Measurements from ENCODE around the gene SCN3A.

DNA sequence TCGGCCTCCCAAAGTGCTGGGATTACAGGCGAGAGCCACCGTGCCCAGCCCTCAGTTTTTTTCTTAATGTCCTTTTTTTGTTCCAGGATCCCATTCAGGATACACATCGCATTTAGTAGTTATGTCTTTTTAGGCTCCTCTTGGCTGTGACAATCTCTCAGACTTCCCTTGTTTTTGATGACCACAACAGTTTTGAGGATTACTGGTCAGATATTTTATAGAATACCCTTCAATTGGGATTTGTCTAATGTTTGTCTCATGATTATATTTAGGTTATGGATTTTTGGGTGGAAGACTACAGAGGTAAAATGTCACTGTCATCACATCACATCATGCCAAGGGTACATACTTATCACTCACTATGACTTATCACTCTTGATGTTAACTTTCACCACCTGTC, 46.7 kb downstream of the SCN3A start:
- TF ChIP-seq, protein P1, sequence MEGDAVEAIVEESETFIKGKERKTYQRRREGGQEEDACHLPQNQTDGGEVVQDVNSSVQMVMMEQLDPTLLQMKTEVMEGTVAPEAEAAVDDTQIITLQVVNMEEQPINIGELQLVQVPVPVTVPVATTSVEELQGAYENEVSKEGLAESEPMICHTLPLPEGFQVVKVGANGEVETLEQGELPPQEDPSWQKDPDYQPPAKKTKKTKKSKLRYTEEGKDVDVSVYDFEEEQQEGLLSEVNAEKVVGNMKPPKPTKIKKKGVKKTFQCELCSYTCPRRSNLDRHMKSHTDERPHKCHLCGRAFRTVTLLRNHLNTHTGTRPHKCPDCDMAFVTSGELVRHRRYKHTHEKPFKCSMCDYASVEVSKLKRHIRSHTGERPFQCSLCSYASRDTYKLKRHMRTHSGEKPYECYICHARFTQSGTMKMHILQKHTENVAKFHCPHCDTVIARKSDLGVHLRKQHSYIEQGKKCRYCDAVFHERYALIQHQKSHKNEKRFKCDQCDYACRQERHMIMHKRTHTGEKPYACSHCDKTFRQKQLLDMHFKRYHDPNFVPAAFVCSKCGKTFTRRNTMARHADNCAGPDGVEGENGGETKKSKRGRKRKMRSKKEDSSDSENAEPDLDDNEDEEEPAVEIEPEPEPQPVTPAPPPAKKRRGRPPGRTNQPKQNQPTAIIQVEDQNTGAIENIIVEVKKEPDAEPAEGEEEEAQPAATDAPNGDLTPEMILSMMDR (IDR thresholded peaks at IDR 0.05 in 2 of 3, conservative IDR thresholded peaks at IDR 0.05 in 1 of 3; ENCODE audit: control insufficient read depth in 2 of 3, extremely low read depth in 1 of 3, insufficient read depth in 1 of 3, low read depth in 3 of 3, low read length in 3 of 3): no peak
- TF ChIP-seq BHLHE40 (IDR thresholded peaks at IDR 0.05; ENCODE audit: borderline replicate concordance in 1 of 2, low read depth in 2 of 2, low read length in 1 of 2): no peak
- TF ChIP-seq, protein P2, sequence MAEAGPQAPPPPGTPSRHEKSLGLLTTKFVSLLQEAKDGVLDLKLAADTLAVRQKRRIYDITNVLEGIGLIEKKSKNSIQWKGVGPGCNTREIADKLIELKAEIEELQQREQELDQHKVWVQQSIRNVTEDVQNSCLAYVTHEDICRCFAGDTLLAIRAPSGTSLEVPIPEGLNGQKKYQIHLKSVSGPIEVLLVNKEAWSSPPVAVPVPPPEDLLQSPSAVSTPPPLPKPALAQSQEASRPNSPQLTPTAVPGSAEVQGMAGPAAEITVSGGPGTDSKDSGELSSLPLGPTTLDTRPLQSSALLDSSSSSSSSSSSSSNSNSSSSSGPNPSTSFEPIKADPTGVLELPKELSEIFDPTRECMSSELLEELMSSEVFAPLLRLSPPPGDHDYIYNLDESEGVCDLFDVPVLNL (IDR thresholded peaks at IDR 0.05; ENCODE audit: low read depth, low read length): no peak
- no peak for TF ChIP-seq TAF1 (IDR thresholded peaks at IDR 0.05; ENCODE audit: borderline replicate concordance, low read depth, low read length)
- no peak for TF ChIP-seq CEBPB (IDR thresholded peaks at IDR 0.05; ENCODE audit: borderline replicate concordance in 1 of 2, low read depth in 2 of 2, low read length in 2 of 2)
- TF ChIP-seq KDM1A (IDR thresholded peaks at IDR 0.05; ENCODE audit: borderline replicate concordance): no peak
- no peak for TF ChIP-seq EZH2 (IDR thresholded peaks at IDR 0.05; ENCODE audit: borderline replicate concordance, control insufficient read depth, low read depth, low read length)
- TF ChIP-seq ZNF24 (IDR thresholded peaks at IDR 0.05): no peak
- TF ChIP-seq, protein P3, sequence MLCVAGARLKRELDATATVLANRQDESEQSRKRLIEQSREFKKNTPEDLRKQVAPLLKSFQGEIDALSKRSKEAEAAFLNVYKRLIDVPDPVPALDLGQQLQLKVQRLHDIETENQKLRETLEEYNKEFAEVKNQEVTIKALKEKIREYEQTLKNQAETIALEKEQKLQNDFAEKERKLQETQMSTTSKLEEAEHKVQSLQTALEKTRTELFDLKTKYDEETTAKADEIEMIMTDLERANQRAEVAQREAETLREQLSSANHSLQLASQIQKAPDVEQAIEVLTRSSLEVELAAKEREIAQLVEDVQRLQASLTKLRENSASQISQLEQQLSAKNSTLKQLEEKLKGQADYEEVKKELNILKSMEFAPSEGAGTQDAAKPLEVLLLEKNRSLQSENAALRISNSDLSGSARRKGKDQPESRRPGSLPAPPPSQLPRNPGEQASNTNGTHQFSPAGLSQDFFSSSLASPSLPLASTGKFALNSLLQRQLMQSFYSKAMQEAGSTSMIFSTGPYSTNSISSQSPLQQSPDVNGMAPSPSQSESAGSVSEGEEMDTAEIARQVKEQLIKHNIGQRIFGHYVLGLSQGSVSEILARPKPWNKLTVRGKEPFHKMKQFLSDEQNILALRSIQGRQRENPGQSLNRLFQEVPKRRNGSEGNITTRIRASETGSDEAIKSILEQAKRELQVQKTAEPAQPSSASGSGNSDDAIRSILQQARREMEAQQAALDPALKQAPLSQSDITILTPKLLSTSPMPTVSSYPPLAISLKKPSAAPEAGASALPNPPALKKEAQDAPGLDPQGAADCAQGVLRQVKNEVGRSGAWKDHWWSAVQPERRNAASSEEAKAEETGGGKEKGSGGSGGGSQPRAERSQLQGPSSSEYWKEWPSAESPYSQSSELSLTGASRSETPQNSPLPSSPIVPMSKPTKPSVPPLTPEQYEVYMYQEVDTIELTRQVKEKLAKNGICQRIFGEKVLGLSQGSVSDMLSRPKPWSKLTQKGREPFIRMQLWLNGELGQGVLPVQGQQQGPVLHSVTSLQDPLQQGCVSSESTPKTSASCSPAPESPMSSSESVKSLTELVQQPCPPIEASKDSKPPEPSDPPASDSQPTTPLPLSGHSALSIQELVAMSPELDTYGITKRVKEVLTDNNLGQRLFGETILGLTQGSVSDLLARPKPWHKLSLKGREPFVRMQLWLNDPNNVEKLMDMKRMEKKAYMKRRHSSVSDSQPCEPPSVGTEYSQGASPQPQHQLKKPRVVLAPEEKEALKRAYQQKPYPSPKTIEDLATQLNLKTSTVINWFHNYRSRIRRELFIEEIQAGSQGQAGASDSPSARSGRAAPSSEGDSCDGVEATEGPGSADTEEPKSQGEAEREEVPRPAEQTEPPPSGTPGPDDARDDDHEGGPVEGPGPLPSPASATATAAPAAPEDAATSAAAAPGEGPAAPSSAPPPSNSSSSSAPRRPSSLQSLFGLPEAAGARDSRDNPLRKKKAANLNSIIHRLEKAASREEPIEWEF (IDR thresholded peaks at IDR 0.05; ENCODE audit: insufficient replicate concordance, low read depth, low read length): no peak
